ENCODE data around the gene NFYC. TPM values are rescaled to one million over a fixed set of nuclear protein-coding genes. Genes with fewer than 3 reads are reported as not detected.
A peak's percentile ranks its signal among the peaks of the same experiment; 100 is the strongest.

NFYC gene
- polyA plus RNA-seq, 6 donors from 2014 or later = 60.3 to 95.4 (median 73.0) TPM

GRCh38 chr1:40739455-40740008, 48.0 kb downstream of the NFYC start:
- peak overlapping the region in 4 of 6 donors; percentile 3 to 64 (median 26) for H3K27ac Mint-ChIP-seq
- H3K4me3 Mint-ChIP-seq = no peak overlapping the region
- H3K4me1 Mint-ChIP-seq = peaks cover 14 to 45% (median 44%) of the 10 kb centered on the region in 3 donors
- H3K9me3 Mint-ChIP-seq = no peaks in the 10 kb centered on the region
- no peaks in the 10 kb centered on the region for H3K27me3 Mint-ChIP-seq
- DNase-seq (no peak), ATAC-seq (ENCODE audit: low read depth in 2 of 2) (no peak)
- peaks cover 17 to 22% of the 10 kb centered on the region in 2 donors for H3K36me3 Mint-ChIP-seq

GRCh38 chr1:40740039-40740996, 48.8 kb downstream of the NFYC start:
- no peaks in the 10 kb centered on the region for H3K27me3 Mint-ChIP-seq
- H3K4me1 Mint-ChIP-seq = peaks cover 15 to 43% (median 42%) of the 10 kb centered on the region in 3 donors
- peak overlapping the region in 4 of 6 donors; percentile 10 to 55 (median 28) for H3K27ac Mint-ChIP-seq
- H3K4me3 Mint-ChIP-seq = no peak overlapping the region
- H3K36me3 Mint-ChIP-seq = peaks cover 17 to 22% of the 10 kb centered on the region in 2 donors
- no peaks in the 10 kb centered on the region for H3K9me3 Mint-ChIP-seq
- DNase-seq (no peak), ATAC-seq (ENCODE audit: low read depth in 2 of 2) (no peak)

GRCh38 chr1:40740997-40741736, 49.7 kb downstream of the NFYC start:
- H3K4me1 Mint-ChIP-seq = peaks cover 23 to 47% (median 47%) of the 10 kb centered on the region in 3 donors
- peak overlapping the region in 1 of 8 donors; percentile 20 for H3K4me3 Mint-ChIP-seq
- H3K27me3 Mint-ChIP-seq = no peaks in the 10 kb centered on the region
- H3K36me3 Mint-ChIP-seq = peaks cover 17 to 22% of the 10 kb centered on the region in 2 donors
- no peaks in the 10 kb centered on the region for H3K9me3 Mint-ChIP-seq
- DNase-seq = no peak
- peak overlapping the region in 4 of 6 donors; percentile 10 to 47 (median 28) for H3K27ac Mint-ChIP-seq
- ATAC-seq (ENCODE audit: low read depth in 2 of 2) = no peak

GRCh38 chr1:40742363-40743061, 51.0 kb downstream of the NFYC start:
- H3K27ac Mint-ChIP-seq = peak overlapping the region; percentile 23 to 86 (median 65)
- H3K4me1 Mint-ChIP-seq = peaks cover 26 to 58% (median 42%) of the 10 kb centered on the region in 3 donors
- peaks cover 17 to 22% of the 10 kb centered on the region in 2 donors for H3K36me3 Mint-ChIP-seq
- peak overlapping the region in 4 of 8 donors; percentile 3 to 46 (median 17) for H3K4me3 Mint-ChIP-seq
- no peak for DNase-seq
- no peak for ATAC-seq (ENCODE audit: low read depth in 2 of 2)
- H3K27me3 Mint-ChIP-seq = no peaks in the 10 kb centered on the region
- no peaks in the 10 kb centered on the region for H3K9me3 Mint-ChIP-seq

- H3K4me3 Mint-ChIP-seq = no peak overlapping the region
These were observed 51.9 kb downstream of the NFYC start for GRCh38 chr1:40743452-40743851.

GRCh38 chr1:40743860-40744259, 52.4 kb downstream of the NFYC start:
- peak overlapping the region in 2 of 6 donors; percentile 23 to 47 for H3K27ac Mint-ChIP-seq
- no peak for DNase-seq
- ATAC-seq (ENCODE audit: low read depth in 2 of 2) = no peak
- H3K4me3 Mint-ChIP-seq = no peak overlapping the region
- H3K9me3 Mint-ChIP-seq = no peaks in the 10 kb centered on the region
- H3K36me3 Mint-ChIP-seq = peaks cover 12 to 18% of the 10 kb centered on the region in 2 donors
- H3K27me3 Mint-ChIP-seq = no peaks in the 10 kb centered on the region
- H3K4me1 Mint-ChIP-seq = peaks cover 22 to 53% (median 39%) of the 10 kb centered on the region in 3 donors

More at GRCh38 chr1:40743452-40743851, 51.9 kb downstream of the NFYC start:
- H3K27ac Mint-ChIP-seq = peak overlapping the region in 1 of 6 donors; percentile 23
- no peak for DNase-seq
- ATAC-seq (ENCODE audit: low read depth in 2 of 2) = no peak
- peaks cover 16 to 22% of the 10 kb centered on the region in 2 donors for H3K36me3 Mint-ChIP-seq
- H3K27me3 Mint-ChIP-seq = no peaks in the 10 kb centered on the region
- H3K9me3 Mint-ChIP-seq = no peaks in the 10 kb centered on the region
- peaks cover 26 to 57% (median 39%) of the 10 kb centered on the region in 3 donors for H3K4me1 Mint-ChIP-seq

- Mint-ChIP-seq H3K4me3 (no peak overlapping the region), H3K36me3 (peaks cover 0 to 15% of the 10 kb centered on the region in 2 donors), H3K27ac (peak overlapping the region in 4 of 6 donors; percentile 1 to 76 (median 40)), H3K27me3 (no peaks in the 10 kb centered on the region), H3K9me3 (no peaks in the 10 kb centered on the region), H3K4me1 (peaks cover 22 to 53% (median 36%) of the 10 kb centered on the region in 3 donors)
- DNase-seq = no peak
- ATAC-seq (ENCODE audit: low read depth in 2 of 2) = no peak
These were observed 53.7 kb downstream of the NFYC start for GRCh38 chr1:40745176-40745575.

GRCh38 chr1:40746344-40747090, 55.0 kb downstream of the NFYC start:
- Mint-ChIP-seq H3K4me3 (no peak overlapping the region), H3K27ac (peak overlapping the region in 3 of 6 donors; percentile 15 to 47 (median 26)), H3K36me3 (peaks cover 0 to 21% of the 10 kb centered on the region in 2 donors), H3K4me1 (peaks cover 22 to 43% (median 26%) of the 10 kb centered on the region in 3 donors), H3K27me3 (no peaks in the 10 kb centered on the region), H3K9me3 (no peaks in the 10 kb centered on the region)
- ATAC-seq (ENCODE audit: low read depth in 2 of 2) (no peak), DNase-seq (no peak)

- DNase-seq (no peak), ATAC-seq (ENCODE audit: low read depth in 2 of 2) (no peak)
- Mint-ChIP-seq H3K27me3 (no peaks in the 10 kb centered on the region), H3K4me3 (no peak overlapping the region), H3K36me3 (peaks cover 13 to 22% of the 10 kb centered on the region in 2 donors), H3K27ac (peak overlapping the region in 3 of 6 donors; percentile 4 to 57 (median 10)), H3K4me1 (peaks cover 9 to 21% (median 12%) of the 10 kb centered on the region in 3 donors), H3K9me3 (no peaks in the 10 kb centered on the region)
These were observed 57.6 kb downstream of the NFYC start for GRCh38 chr1:40748841-40749718.

- H3K4me3 Mint-ChIP-seq = no peak overlapping the region
- DNase-seq (no peak), ATAC-seq (ENCODE audit: low read depth in 2 of 2) (no peak)
- H3K36me3 Mint-ChIP-seq = peaks cover 13 to 22% of the 10 kb centered on the region in 2 donors
- no peaks in the 10 kb centered on the region for H3K27me3 Mint-ChIP-seq
- no peaks in the 10 kb centered on the region for H3K9me3 Mint-ChIP-seq
- no peak overlapping the region for H3K27ac Mint-ChIP-seq
- H3K4me1 Mint-ChIP-seq = peaks cover 6 to 21% (median 14%) of the 10 kb centered on the region in 3 donors
These were observed 58.3 kb downstream of the NFYC start for GRCh38 chr1:40749817-40750216.

GRCh38 chr1:40750451-40750908, 59.0 kb downstream of the NFYC start:
- ATAC-seq (ENCODE audit: low read depth in 2 of 2) (no peak), DNase-seq (no peak)
- Mint-ChIP-seq H3K4me1 (peaks cover 3 to 14% (median 11%) of the 10 kb centered on the region in 3 donors), H3K27ac (no peak overlapping the region), H3K36me3 (peaks cover 13 to 22% of the 10 kb centered on the region in 2 donors), H3K9me3 (no peaks in the 10 kb centered on the region), H3K27me3 (no peaks in the 10 kb centered on the region), H3K4me3 (no peak overlapping the region)
